GM13976 (cell line): Measurements from ENCODE around the gene NFIC.

Source experiments
- DNase-seq: peaks from one replicate; pipeline ENCODE4 v3.0.0; 2012; ENCODE audit warnings: low spot score
- CTCF ChIP-seq: IDR thresholded peaks from 2 replicates; pipeline ENCODE4 v1.5.1; 2012; ENCODE audit warnings: borderline replicate concordance, mild to moderate bottlenecking; ENCODE audit not compliant: insufficient read depth; ENCODE audit errors: extremely low read depth, missing control alignments, control extremely low read depth
- in situ Hi-C: fragments of 300-500 bp; cut with MboI; formaldehyde crosslinking; loops from one replicate; pipeline ENCODE4 v1.12.0; 2022; ENCODE audit warnings: low sequenced_read_pairs, mixed read lengths, inconsistent platforms; ENCODE audit not compliant: unreplicated experiment

Gene NFIC

GRCh38 chr19:3322199-3322978 is 44.0 kb upstream of the NFIC start:
- no peak for TF ChIP-seq CTCF
- DNase-seq: no peak
- in situ Hi-C loops: loop anchor here (10.0 kb wide), 1 partner anchor 152 kb away; no protein-coding TSS in a partner anchor

GRCh38 chr19:3323026-3323425 is 43.4 kb upstream of the NFIC start:
- no peak for TF ChIP-seq CTCF
- DNase-seq: peak; percentile 41
- in situ Hi-C loops: loop anchor here (10.0 kb wide), 1 partner anchor 152 kb away; no protein-coding TSS in a partner anchor

- DNase-seq: no peak
- in situ Hi-C loops: loop anchor here (10.0 kb wide), 1 partner anchor 151 kb away; no protein-coding TSS in a partner anchor
- TF ChIP-seq CTCF: no peak
These were observed 42.7 kb upstream of the NFIC start for GRCh38 chr19:3323658-3324057.

- in situ Hi-C loops: loop anchor here (10.0 kb wide), 1 partner anchor 150 kb away; no protein-coding TSS in a partner anchor
- TF ChIP-seq CTCF: peak; percentile 71
- DNase-seq: peak; percentile 77
These were observed 42.0 kb upstream of the NFIC start for GRCh38 chr19:3324405-3324856.

- TF ChIP-seq CTCF: no peak
- in situ Hi-C loops: loop anchor here (5.0 to 10.0 kb wide), 2 partner anchors 107 to 149 kb away; no protein-coding TSS in a partner anchor
- no peak for DNase-seq
These were observed 40.9 kb upstream of the NFIC start for GRCh38 chr19:3325451-3325850.

GRCh38 chr19:3328743-3329142 is 37.6 kb upstream of the NFIC start:
- no peak for DNase-seq
- no peak for TF ChIP-seq CTCF
- in situ Hi-C loops: loop anchor here (5.0 to 10.0 kb wide), 2 partner anchors 104 to 146 kb away; no protein-coding TSS in a partner anchor
